Measurements from ENCODE around the gene MORN1.

DNA sequence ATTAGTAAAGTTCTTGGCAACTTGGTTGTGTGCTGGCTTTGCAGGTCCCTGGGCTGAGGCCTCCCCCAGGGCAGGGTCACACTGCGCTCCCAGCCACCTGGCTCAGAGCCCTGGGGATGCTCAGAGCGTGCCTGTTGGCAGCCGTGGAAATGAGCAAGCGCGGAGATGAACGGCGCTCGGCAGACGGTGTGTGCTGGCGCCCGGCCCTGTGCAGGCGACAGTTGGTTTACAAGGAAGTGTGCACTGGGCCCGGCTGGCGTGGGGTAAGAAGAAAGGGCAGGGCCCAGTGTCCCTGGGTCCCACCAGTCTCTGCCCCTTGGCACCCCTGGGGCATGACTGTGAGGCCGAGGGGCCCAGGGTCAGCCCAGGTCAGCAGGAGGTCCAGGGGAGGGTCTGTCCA, 46.7 kb upstream of the MORN1 start:
- TF ChIP-seq, protein P1, sequence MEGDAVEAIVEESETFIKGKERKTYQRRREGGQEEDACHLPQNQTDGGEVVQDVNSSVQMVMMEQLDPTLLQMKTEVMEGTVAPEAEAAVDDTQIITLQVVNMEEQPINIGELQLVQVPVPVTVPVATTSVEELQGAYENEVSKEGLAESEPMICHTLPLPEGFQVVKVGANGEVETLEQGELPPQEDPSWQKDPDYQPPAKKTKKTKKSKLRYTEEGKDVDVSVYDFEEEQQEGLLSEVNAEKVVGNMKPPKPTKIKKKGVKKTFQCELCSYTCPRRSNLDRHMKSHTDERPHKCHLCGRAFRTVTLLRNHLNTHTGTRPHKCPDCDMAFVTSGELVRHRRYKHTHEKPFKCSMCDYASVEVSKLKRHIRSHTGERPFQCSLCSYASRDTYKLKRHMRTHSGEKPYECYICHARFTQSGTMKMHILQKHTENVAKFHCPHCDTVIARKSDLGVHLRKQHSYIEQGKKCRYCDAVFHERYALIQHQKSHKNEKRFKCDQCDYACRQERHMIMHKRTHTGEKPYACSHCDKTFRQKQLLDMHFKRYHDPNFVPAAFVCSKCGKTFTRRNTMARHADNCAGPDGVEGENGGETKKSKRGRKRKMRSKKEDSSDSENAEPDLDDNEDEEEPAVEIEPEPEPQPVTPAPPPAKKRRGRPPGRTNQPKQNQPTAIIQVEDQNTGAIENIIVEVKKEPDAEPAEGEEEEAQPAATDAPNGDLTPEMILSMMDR (IDR thresholded peaks at IDR 0.05), result no peak
- TF ChIP-seq POLR2AphosphoS5 (IDR thresholded peaks at IDR 0.05), result no peak
- TF ChIP-seq POLR2A (IDR thresholded peaks at IDR 0.05), result no peak
- no peak for TF ChIP-seq EP300 (IDR thresholded peaks at IDR 0.05; ENCODE audit: low read depth)
